ENCODE data around the gene HSF2BP.
"Not testable (repeated sequence)": the region's sequence is repeated elsewhere in the genome, so short reads cannot be mapped to it uniquely, and the experiment has no call there.

Gene HSF2BP

DNA sequence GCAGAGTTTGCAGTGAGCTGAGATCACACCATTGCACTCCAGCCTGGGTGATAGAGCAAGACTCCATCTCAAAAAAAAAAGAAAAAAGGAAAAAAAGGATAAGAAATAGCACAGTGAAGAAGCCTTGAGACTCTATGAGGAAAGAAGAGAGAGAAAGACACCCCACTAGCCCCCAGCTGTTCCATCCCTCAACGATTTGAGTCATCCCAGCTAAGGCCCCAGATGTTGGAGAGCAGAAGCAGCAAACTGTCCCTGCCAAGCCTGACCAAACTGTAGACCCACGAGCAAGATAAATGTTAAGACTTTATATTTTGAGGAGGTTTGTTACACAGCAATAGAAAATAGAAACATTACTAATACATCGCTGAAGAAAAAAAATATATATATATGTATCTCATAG is 42.4 kb downstream of the HSF2BP start:
- FAIRE-seq = not testable (repeated sequence)

DNA sequence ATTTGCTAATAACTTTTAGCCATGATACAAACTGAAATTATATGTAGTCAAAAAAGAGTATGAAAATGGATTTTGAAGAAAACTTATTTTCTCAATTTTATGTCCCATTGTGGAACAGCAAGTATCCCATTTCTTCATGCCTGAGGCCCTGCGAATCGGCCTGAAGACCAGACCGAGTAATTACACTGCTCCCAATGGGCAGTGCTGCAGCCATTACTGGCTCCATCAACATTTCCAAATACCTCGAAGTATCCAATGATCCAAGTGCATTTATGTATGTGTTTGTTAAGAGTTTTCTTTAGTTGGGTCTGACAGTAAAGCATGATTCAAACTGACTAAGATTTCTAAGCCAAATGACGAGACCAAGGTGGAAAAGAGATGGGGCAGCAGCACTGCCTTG is 44.4 kb downstream of the HSF2BP start:
- FAIRE-seq = no peak

DNA sequence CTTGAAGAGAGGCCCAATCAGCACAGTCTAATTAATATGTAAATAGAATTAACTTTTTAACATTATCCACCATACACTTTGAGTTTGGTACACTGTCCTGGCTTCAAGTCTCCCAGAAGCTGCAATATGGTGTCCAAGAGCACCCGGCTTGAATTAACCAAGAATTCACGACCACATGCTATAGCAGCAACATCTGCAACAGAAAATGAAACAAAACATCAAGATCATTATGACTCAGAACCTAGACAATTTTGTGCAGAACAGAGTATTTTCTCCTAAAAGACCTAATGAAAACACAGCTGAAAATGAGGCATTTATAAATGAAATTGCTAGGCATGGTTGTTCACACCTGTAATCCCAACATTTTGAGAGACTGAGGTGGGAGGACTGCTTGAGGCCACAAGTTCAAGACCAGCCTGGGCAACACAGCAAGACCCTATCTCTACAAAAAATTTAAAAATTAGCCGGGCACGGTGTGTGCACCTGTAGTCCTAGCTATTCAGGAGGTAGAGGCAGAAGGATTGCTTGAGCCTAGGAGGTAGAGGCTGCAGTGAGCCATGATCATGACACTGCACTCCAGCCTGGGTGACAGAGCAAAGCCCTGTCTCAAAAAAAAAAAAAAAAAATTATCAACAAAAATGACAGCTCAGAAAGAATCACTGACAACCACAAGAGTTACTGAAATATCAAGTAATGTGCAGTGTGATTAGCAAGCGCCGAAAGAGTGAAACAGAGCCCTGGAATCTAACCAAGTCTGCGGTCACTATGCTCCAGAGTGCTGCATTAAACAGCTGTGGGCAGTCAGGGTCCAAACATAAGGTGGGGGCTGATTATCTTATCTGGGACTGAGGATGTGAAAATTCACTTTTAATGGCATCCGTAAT is 45.3 kb downstream of the HSF2BP start:
- no peak for FAIRE-seq

DNA sequence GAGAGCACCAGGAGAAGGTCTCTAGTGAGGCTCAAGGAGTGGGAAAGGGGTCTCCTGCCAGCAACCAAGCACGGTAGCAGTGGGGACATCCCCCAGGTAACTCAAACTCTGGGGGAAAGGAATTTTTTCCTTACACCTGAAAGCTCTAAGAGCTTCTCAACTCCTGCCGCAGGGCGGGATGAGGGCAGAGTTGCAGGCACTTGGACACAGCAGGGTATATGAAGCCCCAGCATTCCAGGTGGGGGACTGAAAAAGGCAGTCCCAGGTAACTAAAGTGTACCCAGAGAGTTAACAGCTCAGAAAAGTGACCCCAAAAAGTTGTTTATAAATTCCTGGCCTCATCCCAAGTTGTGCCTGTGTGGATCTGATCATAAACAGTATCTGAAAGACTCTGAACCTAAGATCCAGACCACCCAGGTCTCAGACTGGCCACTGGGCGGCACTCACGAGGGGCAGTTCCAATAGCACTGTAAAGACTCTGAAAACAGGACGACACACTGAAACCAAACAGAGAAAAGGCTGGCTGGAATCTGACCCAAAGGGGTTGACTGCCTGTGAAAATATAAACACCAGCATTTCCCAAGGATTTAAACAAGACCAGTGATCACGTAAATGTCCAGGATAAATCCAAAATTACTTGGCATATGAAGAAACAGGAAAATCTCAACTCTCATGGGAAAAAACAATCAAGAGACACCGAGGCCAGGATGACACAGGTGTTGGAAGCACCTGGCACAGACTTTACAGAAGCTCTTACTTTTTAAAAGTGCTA is 47.5 kb downstream of the HSF2BP start:
- FAIRE-seq = no peak

DNA sequence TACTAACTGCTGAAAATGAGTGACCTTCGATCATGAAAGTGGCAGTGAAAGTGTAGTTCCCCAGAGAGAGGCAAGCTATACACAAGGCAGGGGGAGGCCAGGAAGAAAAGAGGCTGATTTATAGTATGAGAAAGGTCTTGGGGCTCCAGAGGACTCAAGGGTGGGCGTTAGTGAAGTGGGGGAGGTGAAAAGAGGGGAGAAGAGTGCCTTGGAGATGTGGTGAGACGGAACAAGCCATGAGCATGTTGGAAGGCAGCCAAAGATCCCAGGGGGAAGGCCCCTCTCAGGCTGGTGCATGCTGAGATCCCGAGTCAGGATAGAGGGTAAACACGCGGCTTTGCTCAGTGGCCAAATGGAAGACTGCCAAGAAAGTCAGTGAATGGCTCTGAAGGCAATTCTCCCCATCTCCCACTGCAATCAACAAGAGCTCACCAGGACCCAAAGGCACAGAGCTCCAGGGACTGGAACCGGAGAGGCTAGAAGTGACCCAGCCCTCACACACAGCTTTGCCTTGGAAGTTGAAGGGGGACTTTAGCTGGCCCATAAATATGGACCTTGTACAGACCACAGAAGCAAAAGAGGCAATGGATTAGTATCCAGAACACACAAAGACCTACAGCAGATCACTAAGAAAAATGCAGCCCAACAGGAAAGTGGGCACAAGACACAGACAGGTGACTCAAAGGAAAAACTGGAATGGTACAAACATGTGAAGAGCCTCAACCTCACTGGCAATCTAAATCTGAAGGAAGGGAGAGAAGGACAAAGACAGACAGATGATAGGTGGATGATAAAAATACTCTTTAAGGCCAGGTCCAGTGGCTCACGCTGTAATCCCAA is 49.6 kb downstream of the HSF2BP start:
- FAIRE-seq = no peak

DNA sequence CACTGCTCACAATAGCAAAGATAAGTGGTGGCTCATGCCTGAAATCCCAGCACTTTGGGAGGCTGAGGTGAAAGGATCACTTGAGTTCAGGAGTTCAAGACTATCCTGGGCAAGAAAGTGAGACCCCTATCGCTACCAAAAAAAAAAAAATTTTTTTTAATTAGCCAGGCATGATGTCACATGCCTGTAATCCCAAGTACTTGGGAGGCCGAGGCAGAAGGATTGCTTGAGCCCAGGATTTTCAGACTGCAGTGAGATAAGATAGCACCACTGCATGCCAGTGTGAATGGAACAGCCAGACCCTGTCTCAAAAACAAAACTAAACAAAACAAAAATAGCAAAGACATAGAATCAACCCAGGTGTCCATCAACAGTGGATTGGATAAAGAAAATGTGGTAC is 50.6 kb downstream of the HSF2BP start:
- FAIRE-seq = no peak

DNA sequence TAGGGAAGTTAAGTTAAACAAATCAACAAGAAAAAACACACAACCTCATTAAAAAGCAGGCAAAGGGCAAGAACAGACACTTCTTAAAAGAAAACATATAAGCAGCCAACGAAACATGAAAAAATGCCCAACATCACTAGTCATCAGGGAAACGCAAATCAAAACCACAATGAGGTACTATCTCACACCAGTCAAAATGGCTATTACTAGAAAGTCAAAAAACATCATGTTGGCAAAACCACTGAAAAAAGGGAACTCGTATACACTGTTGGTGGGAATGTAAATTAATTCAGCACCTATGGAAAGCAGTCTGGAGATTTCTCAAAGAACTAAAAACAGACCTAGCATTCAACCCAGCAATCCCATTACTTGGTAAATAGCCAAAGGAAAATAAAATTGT is 51.1 kb downstream of the HSF2BP start:
- FAIRE-seq = no peak

DNA sequence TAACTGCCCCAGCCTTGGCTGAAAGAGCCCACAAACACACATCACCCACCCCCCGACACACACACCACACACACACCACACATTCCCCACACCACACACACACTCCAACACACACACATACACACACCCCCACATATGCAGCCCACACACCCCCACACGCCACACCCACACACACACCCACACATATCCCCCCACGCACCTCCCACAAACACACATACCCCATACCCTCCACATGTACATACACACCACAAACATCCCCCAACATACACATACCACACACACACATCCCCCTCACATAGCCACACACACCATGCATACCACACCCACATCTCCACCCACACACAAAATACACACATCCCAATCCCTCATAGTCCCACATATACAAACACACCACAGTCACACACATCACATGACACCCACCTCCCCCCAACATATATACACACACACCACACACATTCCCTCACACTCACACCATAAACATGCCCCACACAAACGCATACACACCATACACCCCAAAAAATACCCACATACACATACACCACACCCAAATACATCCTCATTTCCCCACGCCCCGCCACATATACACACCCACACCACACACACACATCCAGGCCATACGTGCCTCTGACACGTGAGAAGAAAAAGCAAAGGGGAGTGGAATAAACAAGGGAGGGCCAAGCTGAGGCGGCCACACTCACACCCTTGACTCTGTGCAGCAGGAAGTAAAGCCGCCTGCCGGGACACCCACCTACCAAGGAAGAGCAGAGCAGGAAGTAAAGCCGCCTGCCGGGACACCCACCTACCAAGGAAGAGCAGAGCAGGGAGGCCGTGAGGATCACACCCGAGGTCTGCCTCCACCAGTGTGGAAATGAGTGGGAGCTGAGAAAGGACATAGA is 53.7 kb downstream of the HSF2BP start:
- FAIRE-seq = no peak

DNA sequence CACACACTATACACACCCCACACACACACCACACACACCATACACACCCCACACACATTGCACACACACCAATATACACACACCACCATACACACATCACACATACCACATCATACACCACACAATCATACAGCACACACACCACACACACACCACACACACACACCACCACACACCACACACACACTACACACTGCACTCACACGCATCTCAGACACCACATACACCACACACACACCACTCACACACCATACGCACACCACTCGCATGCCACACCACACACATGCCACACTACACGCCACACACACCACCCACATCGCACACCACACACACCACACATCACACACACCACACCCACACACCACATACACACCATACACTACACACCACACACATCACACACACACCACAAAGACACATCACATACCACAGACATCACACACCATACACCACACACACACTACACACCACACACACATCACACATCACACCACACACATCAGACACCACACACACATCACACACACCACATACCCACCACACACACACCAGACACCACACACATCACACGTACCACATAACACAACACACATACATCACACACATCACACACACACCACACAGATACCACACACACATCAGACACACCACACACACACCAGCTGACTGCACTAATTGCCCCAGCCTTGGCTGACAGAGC is 54.6 kb downstream of the HSF2BP start:
- FAIRE-seq = no peak

DNA sequence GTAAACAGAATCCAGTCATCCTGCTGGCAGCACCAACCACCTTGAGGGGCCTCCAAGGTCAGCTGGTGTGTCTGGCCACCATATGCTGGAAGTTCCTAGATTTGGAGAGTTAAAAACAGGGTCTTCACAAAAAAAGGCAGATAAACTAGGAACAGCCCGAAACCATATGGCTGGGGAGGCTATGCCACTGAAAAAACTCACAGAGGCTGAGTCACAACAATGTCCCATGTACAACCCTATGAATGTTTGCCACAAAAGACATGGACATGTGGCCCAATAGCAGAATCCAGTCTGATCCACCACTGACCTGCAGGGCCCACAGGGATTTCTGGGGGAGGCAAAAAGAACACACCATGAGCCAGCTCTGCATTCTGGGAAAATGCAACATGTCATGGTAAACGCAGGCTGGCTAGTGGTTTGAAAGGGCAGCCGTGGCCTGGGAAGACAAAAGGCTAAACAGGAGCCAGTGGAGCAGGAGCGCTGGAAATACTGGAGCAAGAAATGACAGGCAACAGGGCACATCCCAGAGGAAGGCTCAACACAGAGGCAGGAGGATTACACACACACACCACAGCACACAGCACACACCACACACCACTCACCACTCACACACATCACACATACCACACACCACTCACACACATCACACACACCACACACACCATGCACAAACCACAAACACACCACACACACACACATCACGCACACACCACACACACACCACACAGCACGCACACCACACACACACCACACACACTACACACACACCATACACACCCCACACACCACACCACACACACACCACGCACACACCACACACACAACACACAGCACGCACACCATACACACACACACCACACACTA is 55.4 kb downstream of the HSF2BP start:
- no peak for FAIRE-seq

DNA sequence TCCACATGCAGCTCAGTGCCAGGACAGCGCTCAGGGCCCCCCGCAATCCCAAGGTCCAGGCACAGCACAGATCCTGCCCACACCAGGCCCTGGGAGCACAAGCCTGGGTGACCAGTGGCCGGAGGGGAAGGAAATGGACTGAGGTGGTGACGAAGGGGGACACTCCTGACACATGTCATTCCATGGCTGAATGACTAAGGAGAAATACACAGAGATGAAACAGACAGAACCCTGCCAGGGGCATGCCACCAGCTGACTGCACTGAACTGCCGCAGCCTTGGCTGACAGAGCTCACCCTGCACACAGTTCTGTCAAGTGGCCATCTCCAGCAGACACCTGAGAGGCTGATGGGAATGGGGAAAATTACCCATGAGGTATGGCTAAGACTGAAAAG is 56.1 kb downstream of the HSF2BP start:
- FAIRE-seq = no peak

DNA sequence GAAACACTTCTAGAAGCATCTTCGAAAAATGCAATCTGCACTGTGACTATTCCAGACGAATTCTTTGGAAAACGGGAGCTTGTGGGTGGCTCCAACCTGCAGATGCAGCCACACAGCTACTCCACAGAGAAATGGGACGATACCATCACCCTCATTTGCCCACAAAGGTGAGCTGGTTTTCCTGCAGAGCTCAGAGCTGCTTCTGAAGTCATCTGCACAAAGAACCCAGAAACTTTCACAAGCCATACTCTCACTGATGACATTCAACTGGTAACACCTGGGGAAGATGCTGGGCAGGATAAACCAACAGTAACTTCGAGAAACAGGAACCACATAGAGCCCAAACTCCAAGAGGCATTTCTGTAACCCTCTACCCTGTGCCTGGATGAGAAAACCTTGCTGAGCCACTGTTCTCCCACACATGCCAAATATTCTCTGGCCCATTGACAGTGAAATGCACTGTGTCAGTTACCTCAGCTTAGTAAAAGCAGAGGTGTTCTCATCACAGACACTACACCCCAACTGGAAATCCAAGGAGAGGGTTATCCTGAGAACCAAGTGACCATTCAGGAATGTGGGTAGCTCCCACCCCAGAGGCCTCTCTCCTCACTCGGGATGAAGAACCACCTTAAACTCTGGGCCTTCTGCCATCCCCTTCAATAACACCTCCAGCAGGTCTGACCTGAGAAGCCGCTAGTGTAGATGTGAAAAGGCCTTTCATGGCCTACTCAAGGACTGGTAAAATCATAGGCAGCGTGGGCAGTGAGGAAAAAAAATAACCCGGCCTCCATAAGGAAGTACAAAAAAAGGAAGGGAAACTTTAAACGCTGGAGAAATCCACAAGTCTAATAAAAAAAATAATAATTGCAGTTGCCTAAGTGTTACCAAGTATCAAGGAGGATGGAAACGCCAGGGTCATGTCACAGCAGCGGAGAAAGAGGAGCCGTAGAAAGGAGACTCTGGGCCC is 56.7 kb downstream of the HSF2BP start:
- FAIRE-seq = no peak

DNA sequence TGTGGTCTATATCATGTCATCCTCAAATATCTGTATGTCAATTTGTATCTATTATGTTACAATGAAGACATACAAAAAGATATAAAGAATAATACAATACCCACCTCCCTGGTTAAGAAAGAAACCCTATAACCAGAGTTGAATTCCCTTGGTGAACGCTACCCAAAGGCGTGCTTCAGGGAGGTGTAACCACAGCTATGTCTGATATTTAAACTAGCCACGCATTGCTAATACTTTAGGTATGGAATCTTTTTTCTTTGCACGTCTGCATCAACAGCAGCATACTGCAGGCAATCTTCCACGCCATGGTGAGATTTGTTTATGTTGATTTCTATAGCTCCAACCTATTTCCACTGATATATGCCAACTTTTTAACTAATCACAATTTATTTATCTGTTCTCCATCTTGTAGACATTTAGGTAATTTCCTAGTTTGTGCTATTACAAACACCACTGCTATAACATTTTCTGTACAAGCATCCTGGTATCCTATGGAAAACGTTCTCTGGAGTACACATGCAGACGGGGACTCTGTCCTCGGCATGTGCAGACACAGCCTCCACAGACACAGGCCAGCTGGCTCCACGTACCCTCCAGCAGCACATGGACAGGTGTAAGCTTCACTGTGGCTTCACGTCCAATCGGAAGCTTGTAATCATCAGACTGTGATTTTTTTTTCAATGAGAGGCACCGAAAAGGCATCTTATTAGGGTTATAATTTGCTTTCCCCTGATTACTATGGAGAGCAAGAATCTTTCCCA is 58.5 kb downstream of the HSF2BP start:
- no peak for FAIRE-seq

DNA sequence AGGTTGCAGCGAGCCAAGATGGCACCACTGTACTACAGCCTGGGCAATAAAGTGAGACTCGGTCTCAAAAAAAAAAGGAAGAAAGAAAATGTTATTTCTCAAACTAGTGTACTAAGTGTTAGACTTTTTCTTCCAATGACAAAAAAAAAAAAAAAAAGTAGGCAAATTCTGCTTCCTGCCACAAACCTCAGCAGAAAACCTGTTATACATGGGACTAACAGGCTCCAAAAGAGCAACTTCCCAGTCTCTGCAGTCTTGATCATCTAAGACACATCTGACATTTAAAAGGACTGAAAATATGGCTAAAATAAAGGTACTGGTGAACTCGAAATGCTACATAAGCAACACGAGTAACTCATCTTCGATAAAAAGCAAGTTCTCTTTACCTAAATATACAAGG is 59.6 kb downstream of the HSF2BP start:
- no peak for FAIRE-seq

DNA sequence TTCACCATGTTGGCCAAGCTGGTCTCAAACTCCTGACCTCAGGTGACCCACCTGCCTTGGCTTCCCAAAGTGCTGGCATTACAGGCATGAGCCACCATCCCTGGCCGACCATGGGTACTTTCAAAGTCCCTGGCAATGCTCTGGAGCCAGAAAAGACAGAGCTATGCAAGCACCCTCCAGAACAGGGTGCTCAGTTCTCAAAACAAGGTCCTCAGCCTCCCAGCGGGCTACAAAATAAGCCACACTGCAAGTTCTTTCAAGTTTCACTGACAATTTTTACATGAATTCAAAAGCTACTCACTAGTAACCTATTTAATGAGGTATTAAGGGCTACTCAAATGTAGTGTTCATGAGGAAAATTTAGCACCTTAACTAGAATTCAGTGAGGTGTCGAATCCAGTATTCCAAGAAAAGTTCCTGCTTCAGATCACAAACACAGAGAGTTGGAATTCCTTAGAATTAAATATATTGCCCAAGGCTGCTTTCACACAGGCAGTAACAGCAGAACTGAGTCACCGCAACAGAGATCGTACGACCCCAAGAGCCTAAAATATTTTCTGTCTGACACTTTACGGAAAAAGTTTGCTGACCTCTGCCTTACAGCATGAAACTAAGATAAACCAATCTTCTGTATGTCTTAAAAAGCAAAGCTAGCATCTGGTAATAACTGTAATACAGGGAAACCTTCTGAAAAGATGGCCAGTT is 60.7 kb downstream of the HSF2BP start:
- no peak for FAIRE-seq

DNA sequence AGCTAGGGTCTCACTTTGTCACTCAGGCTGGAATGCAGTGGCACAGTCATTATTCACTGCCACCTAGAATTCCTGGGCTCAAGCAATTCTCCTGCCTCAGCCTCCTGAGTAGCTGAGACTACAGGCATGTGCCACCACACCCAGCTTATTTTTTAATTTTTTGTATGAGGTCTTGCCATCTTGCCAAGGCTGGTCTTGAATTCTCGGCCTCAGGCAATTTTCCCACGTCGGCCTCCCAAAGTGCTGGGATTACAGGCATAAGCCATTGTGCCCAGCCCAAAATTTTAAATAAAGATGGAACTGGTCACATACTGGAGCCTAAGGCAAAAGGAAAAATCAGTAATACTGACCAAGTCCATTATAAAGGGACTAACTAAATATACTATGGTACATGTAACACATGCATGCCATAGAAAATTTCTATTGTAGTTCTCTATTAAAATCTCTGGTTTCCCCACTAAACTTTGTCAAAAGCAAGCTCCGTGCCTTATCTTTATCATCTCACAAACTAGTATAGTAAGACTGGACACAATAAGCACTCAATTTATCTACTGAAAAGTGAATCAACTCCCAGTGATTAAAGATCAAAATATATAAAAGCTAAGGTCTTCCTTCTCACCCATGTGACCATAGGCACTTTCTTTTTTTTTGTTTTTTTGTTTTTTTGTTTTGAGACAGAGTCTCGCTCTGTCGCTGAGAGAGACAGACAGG is 61.6 kb downstream of the HSF2BP start:
- no peak for FAIRE-seq

DNA sequence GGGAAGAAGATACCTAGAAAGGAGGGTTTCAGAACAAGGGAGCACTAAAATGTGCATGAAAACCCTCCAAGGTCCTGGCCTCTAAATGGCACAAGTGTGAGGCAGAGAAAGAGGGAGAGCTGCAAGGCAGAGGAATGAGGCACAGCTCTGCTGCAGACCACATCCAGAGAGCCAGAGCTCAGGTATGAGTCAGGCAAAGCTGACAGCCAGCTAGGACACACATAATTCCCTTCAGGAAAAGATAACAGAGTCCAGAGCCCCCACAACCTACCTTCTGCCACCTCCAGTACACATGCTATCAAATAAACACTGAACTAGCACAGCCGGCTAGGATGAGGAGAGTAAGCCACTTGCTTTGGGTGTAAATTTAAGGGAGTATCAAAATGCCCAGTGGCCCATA is 62.2 kb downstream of the HSF2BP start:
- no peak for FAIRE-seq
